Mesothelial cell of epicardium (in vitro differentiated cells): ENCODE measurements around the gene TMEM192. TPM values are rescaled to one million over a fixed set of nuclear protein-coding genes. Genes with fewer than 3 reads are reported as not detected.
"Not testable (repeated sequence)": the region's sequence is repeated elsewhere in the genome, so short reads cannot be mapped to it uniquely, and the experiment has no call there.

Source experiments
- DNase-seq, 2 experiments: peaks; one replicate each; pipeline ENCODE4 v3.0.0; 2021; ENCODE audit warnings: low spot score in 2 of 2; ENCODE audit not compliant: unreplicated experiment in 2 of 2
- H3K27ac Mint-ChIP-seq: 2 replicates; pipeline ENCODE4 v1.8.0; 2021; ENCODE audit warnings: mixed read lengths
- H3K27me3 Mint-ChIP-seq: 2 replicates; pipeline ENCODE4 v1.8.0; 2021; ENCODE audit warnings: low read depth, mixed read lengths
- H3K36me3 Mint-ChIP-seq: 2 replicates; pipeline ENCODE4 v1.8.0; 2021; ENCODE audit warnings: mixed read lengths
- H3K4me1 Mint-ChIP-seq: 2 replicates; pipeline ENCODE4 v1.8.0; 2021; ENCODE audit warnings: mixed read lengths
- H3K4me3 Mint-ChIP-seq: 2 replicates; pipeline ENCODE4 v1.8.0; 2021; ENCODE audit warnings: mild to moderate bottlenecking, moderate library complexity, mixed read lengths
- H3K9me3 Mint-ChIP-seq: 2 replicates; pipeline ENCODE4 v1.8.0; 2021; ENCODE audit warnings: mixed read lengths
- CTCF ChIP-seq: fragments of 200-600 bp; sonication (generic); IDR thresholded peaks from one replicate; pipeline ENCODE4 v1.5.0; 2021; ENCODE audit warnings: antibody characterized with exemption; ENCODE audit not compliant: unreplicated experiment
- total RNA-seq: library from RNA; stranded (reverse); gene quantifications from 3 replicates; pipeline ENCODE4 v1.2.1, GENCODE V29; 2021

Gene TMEM192
- total RNA-seq, 1 donor from 2014 or later, result 13.9 TPM

GRCh38 chr4:165048170-165048569, 64.5 kb downstream of the TMEM192 start:
- no peak for TF ChIP-seq CTCF
- Mint-ChIP-seq H3K9me3 (no peaks in the 10 kb centered on the region), H3K4me3 (no peak overlapping the region), H3K36me3 (no peaks in the 10 kb centered on the region), H3K4me1 (no peaks in the 10 kb centered on the region), H3K27ac (no peak overlapping the region), H3K27me3 (peaks cover 2% of the 10 kb centered on the region)
- no peak for DNase-seq

- Mint-ChIP-seq H3K4me3 (no peak within 1 kb of the TSS), H3K4me1 (no peaks in the 10 kb centered on the region), H3K36me3 (no peaks in the 10 kb centered on the region), H3K9me3 (no peaks in the 10 kb centered on the region), H3K27ac (no peak within 1 kb of the TSS), H3K27me3 (no peaks in the 10 kb centered on the region)
- no peak for TF ChIP-seq CTCF
- DNase-seq, result no peak
These were observed 81.0 kb downstream of the TMEM192 start, which contains the start of gene TRIM60 for GRCh38 chr4:165031436-165032211. TRIM60 (plus strand) TSS chr4:165031999; CDS start chr4:165040073, 8,074 bp downstream.

DNA sequence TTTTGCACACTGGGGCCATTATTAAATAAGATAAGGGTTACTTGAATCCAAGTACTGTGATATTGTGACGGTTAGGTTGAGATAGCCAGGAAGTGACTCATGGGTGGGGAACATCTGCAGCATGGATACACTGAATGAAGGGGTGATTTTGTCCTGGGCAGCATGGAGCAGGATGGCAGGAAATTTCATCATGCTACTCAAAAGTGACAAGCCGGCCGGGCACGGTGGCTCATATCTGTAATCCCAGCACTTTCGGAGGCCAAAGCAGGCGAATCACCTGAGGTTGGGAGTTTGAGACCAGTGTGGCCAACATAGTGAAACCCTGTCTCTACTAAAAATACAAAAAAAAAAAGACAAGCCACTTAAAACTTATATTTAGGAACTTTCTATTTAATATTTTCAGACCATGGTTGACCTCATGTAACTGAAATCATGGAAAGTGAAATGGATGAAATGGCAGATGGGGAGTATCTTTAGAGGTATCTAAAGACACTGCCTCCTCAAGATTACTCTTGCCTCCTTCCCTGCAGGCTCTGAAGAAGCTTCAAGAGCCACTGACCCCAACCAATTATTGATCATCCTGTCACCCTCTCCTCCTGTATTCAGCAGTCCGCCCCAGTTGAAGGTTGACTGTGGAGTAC, 84.8 kb downstream of the TMEM192 start:
- Mint-ChIP-seq H3K9me3 (no peaks in the 10 kb centered on the region), H3K27me3 (no peaks in the 10 kb centered on the region), H3K36me3 (no peaks in the 10 kb centered on the region), H3K4me1 (no peaks in the 10 kb centered on the region), H3K27ac (no peak overlapping the region), H3K4me3 (no peak overlapping the region)
- no peak for TF ChIP-seq CTCF
- no peak for DNase-seq

DNA sequence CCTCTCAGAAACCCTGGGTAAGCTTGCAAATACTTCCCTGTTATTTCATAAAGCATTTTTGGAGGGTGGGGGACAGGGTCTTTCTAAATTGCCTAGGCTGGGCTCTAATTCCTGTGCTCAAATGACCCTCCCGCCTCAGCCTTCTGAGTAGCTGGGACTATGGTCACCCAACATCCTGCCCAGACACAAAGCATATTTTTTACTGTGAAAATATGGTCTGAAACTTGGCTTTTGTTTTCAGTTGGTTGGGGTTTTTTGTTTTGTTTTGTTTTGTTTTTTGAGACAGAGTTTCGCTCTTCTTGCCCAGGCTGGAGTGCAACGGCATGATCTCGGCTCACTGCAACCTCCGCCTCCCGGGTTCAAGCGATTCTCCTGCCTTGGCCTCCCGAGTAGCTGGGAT, 86.9 kb downstream of the TMEM192 start:
- H3K4me3 Mint-ChIP-seq, H3K27me3 Mint-ChIP-seq, H3K9me3 Mint-ChIP-seq, DNase-seq, H3K4me1 Mint-ChIP-seq, H3K36me3 Mint-ChIP-seq, H3K27ac Mint-ChIP-seq: not testable (repeated sequence)

Other genes with a start within 250 kb of the TMEM192 start
- 0.56 to 1.0 TPM (median 0.58 TPM) in 3 replicates for gene APELA, start 235.7 kb downstream of the TMEM192 start, total RNA-seq
- 1.6 to 2.4 TPM (median 2.2 TPM) in 3 replicates for gene TRIM61, start 135.2 kb downstream of the TMEM192 start, total RNA-seq
- not detected in 3 replicates for gene TRIM60, start 80.9 kb downstream of the TMEM192 start, total RNA-seq
- not detected in 3 replicates for gene TRIM75, start 59.0 kb downstream of the TMEM192 start, total RNA-seq
- 9.9 to 12.6 TPM (median 11.8 TPM) in 3 replicates for gene KLHL2, start 94.7 kb upstream of the TMEM192 start, total RNA-seq
- 51.8 to 54.4 TPM (median 54.2 TPM) in 3 replicates for gene MSMO1, start 214.8 kb upstream of the TMEM192 start, total RNA-seq